ENCODE measurements around the gene SLC4A8. TPM values are rescaled to one million over a fixed set of nuclear protein-coding genes. Genes with fewer than 3 reads are reported as not detected.

The SLC4A8 gene
- total RNA-seq, 1 donor from 2014 or later, result 2.4 TPM

- no peaks in the 10 kb centered on the region for H3K9me3 Mint-ChIP-seq (ENCODE audit: low read depth)
- DNase-seq (ENCODE audit: low spot score), result no peak
- H3K4me3 Mint-ChIP-seq (ENCODE audit: unreplicated experiment), result peak overlapping the region; percentile 14
- peaks cover 17% of the 10 kb centered on the region for H3K4me1 Mint-ChIP-seq (ENCODE audit: low read depth)
- H3K36me3 Mint-ChIP-seq (ENCODE audit: low read depth), result no peaks in the 10 kb centered on the region
- no peaks in the 10 kb centered on the region for H3K27me3 Mint-ChIP-seq (ENCODE audit: low read depth)
- peak overlapping the region; percentile 90 for H3K27ac Mint-ChIP-seq (ENCODE audit: unreplicated experiment)
- no peak for TF ChIP-seq CTCF (IDR thresholded peaks at IDR 0.05)
Observed at GRCh38 chr12:51441583-51441982, 17.0 kb downstream of the SLC4A8 start.

- DNase-seq (ENCODE audit: low spot score), result no peak
- H3K4me1 Mint-ChIP-seq (ENCODE audit: low read depth), result peaks cover 17% of the 10 kb centered on the region
- peak overlapping the region; percentile 90 for H3K27ac Mint-ChIP-seq (ENCODE audit: unreplicated experiment)
- H3K9me3 Mint-ChIP-seq (ENCODE audit: low read depth), result no peaks in the 10 kb centered on the region
- no peak for TF ChIP-seq CTCF (IDR thresholded peaks at IDR 0.05)
- no peaks in the 10 kb centered on the region for H3K27me3 Mint-ChIP-seq (ENCODE audit: low read depth)
- H3K36me3 Mint-ChIP-seq (ENCODE audit: low read depth), result no peaks in the 10 kb centered on the region
- H3K4me3 Mint-ChIP-seq (ENCODE audit: unreplicated experiment), result no peak overlapping the region
Observed at GRCh38 chr12:51442324-51442723, 17.7 kb downstream of the SLC4A8 start.

DNA sequence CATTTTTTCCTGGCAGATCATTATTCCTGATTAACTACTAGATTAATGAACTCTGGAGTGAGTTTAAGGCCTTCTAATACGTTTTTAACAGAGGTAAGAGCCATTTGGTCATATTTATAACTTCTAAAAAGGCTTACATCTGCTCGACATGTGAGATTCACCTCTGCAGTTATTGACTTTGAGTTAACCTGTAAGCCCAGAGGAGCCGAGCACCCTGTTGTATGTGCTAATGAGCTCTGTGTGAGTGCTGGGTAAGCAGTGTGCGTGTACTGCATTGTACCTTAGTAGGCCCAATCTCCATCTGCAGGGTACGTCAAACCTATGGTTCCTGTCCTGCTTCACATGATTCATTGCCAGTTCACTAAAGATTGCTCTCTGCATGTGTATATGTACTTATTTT, 18.9 kb downstream of the SLC4A8 start:
- Mint-ChIP-seq H3K4me3 (ENCODE audit: unreplicated experiment) (no peak overlapping the region), H3K27me3 (ENCODE audit: low read depth) (no peaks in the 10 kb centered on the region), H3K9me3 (ENCODE audit: low read depth) (no peaks in the 10 kb centered on the region), H3K36me3 (ENCODE audit: low read depth) (no peaks in the 10 kb centered on the region), H3K4me1 (ENCODE audit: low read depth) (peaks cover 17% of the 10 kb centered on the region), H3K27ac (ENCODE audit: unreplicated experiment) (no peak overlapping the region)
- no peak for TF ChIP-seq CTCF (IDR thresholded peaks at IDR 0.05)
- DNase-seq (ENCODE audit: low spot score), result no peak

DNA sequence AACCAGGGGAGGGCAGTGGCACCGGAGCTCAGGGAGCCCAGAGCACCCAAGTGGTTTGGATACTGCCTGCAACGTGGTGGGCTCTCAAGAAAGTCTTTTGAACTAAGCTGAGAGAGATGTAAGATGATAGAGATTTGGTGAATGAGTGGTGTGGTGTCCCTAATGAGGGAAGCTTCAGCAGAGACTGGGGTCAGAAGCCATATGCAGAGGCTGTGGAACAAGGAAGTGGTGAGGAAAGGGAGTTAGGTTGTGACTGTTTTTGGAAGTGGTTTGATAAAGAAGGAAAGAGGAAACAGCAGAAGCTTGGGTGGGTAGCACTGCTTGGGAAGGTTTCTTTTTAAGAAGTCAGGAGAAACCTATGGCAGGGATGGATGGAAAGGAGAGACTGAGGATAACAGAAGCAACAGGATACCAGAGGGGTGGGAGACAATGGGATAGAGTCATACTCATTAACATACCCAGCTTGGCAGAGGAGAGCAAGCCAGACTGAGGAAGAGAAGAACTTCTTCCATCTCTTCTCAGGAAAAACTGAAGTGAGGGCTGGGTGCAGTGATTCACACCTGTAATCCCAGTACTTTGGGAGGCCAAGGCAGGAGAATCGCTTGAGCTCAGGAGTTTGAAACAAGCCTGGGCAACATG, 24.1 kb downstream of the SLC4A8 start:
- no peak for DNase-seq (ENCODE audit: low spot score)
- Mint-ChIP-seq H3K27ac (ENCODE audit: unreplicated experiment) (no peak overlapping the region), H3K27me3 (ENCODE audit: low read depth) (no peaks in the 10 kb centered on the region), H3K4me1 (ENCODE audit: low read depth) (no peaks in the 10 kb centered on the region), H3K36me3 (ENCODE audit: low read depth) (peaks cover 4% of the 10 kb centered on the region), H3K9me3 (ENCODE audit: low read depth) (no peaks in the 10 kb centered on the region), H3K4me3 (ENCODE audit: unreplicated experiment) (no peak overlapping the region)
- TF ChIP-seq CTCF (IDR thresholded peaks at IDR 0.05), result no peak

GRCh38 chr12:51449580-51450246, 25.1 kb downstream of the SLC4A8 start:
- no peak for DNase-seq (ENCODE audit: low spot score)
- Mint-ChIP-seq H3K36me3 (ENCODE audit: low read depth) (peaks cover 4% of the 10 kb centered on the region), H3K27ac (ENCODE audit: unreplicated experiment) (no peak overlapping the region), H3K4me1 (ENCODE audit: low read depth) (no peaks in the 10 kb centered on the region), H3K9me3 (ENCODE audit: low read depth) (no peaks in the 10 kb centered on the region), H3K4me3 (ENCODE audit: unreplicated experiment) (no peak overlapping the region), H3K27me3 (ENCODE audit: low read depth) (no peaks in the 10 kb centered on the region)
- no peak for TF ChIP-seq CTCF (IDR thresholded peaks at IDR 0.05)

Data from chondrocyte (in vitro differentiated cells).